Left lung (tissue), 10 donors: ENCODE data around the gene DBT. TPM values are rescaled to one million over a fixed set of nuclear protein-coding genes. Genes with fewer than 3 reads are reported as not detected.
A peak's percentile ranks its signal among the peaks of the same experiment; 100 is the strongest.

ENCODE experiments used
- ATAC-seq: fragments of 200-7000 bp; cut with Tn5 transposase; one replicate; pipeline ENCODE4 v1.9.1; 2020; ENCODE audit warnings: moderate library complexity
- DNase-seq, 4 donors: peaks; one replicate each; pipeline ENCODE4 v3.0.0-alpha.2; 2013 to 2020
- H3K27ac ChIP-seq, 2 donors: fragments of 200-600 bp; sonication (generic) in 1 of 2; one replicate each; pipeline versions ENCODE4 v1.5.0 to v1.8.0; 2020 to 2021
- H3K27me3 ChIP-seq, 2 donors: fragments of 200-600 bp; sonication (generic) in 1 of 2; one replicate each; pipeline versions ENCODE4 v1.5.0 to v1.8.0; 2020 to 2021
- H3K36me3 ChIP-seq, 2 donors: fragments of 200-600 bp; sonication (generic) in 1 of 2; one replicate each; pipeline versions ENCODE4 v1.5.0 to v1.8.0; 2020 to 2021
- H3K4me1 ChIP-seq, 2 donors: fragments of 200-600 bp; one replicate each; pipeline ENCODE4 v1.8.0; 2021
- H3K4me3 ChIP-seq, 2 donors: fragments of 200-600 bp; sonication (generic) in 1 of 2; one replicate each; pipeline versions ENCODE4 v1.5.0 to v1.8.0; 2020 to 2021; ENCODE audit warnings: mild to moderate bottlenecking in 1 of 2
- H3K9me3 ChIP-seq, 2 donors: fragments of 200-600 bp; sonication (generic) in 1 of 2; one replicate each; pipeline versions ENCODE4 v1.5.0 to v1.8.0; 2020 to 2021
- CTCF ChIP-seq, 2 donors: fragments of 200-600 bp; sonication (generic) in 1 of 2; IDR thresholded peaks; one replicate each; pipeline versions ENCODE4 v1.5.0 to v1.8.0; 2021; ENCODE audit warnings: antibody characterized with exemption in 2 of 2
- intact Hi-C, 2 donors: fragments of 100-400 bp; cut with DNase I; formaldehyde crosslinking; loops; one replicate each; pipeline versions ENCODE4 v1.11.2 to v1.14.2; 2022
- polyA plus RNA-seq, 6 donors: library from polyadenylated mRNA; unstranded; fragments of 120-200 nt; gene quantifications; one replicate each; pipeline ENCODE4 v1.2.1, GENCODE V29; 2013; ENCODE audit not compliant: insufficient read length in 6 of 6
- total RNA-seq, 2 donors: library from RNA; stranded (reverse); fragmentation: NEBNext Ultra II Directional; extraction: Animal tissue kit (Norgen Biotek cat#: 25700); gene quantifications; one replicate each; pipeline ENCODE4 v1.2.1, GENCODE V29; 2021
- donor health status: DM: no; HTN: yes; CAD: no.
- donor health status: DM: no; HTN: no; CAD: no.

Gene DBT
- total and polyA plus RNA-seq, 8 donors = 15.9 to 23.0 (median 19.8) TPM

GRCh38 chr1:100292711-100293110 is 43.1 kb upstream of the DBT start:
- Histone ChIP-seq H3K4me3 (no peak overlapping the region), H3K36me3 (peaks cover 0 to 59% of the 10 kb centered on the region in 2 donors), H3K9me3 (no peaks in the 10 kb centered on the region), H3K4me1 (no peaks in the 10 kb centered on the region), H3K27me3 (no peaks in the 10 kb centered on the region), H3K27ac (peak overlapping the region in 1 of 2 donors; percentile 34)
- ATAC-seq (no peak), DNase-seq (no peak)
- TF ChIP-seq CTCF (IDR thresholded peaks at IDR 0.05) = no peak
- intact Hi-C loops = no loop called here

DNA sequence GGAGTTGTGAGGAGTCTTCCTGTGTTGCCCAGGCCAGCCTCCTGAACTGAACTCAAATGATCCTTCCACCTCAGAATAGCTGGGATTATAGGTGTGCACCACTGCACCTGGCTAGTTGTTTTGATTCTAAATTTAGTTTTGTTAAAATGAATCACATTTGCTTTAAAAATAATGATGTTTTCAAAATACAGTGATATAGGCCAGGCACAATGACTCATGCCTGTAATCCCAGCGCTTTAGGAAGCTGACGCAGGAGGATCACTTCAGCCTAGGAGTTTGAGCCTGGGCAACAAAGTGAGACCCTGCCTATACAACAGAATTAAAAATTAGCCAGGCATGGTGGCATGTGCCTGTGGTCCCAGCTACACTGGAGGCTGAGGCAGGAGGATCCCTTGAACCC is 40.7 kb upstream of the DBT start:
- Histone ChIP-seq H3K4me3 (no peak overlapping the region), H3K27ac (no peak overlapping the region), H3K9me3 (no peaks in the 10 kb centered on the region), H3K4me1 (no peaks in the 10 kb centered on the region), H3K27me3 (no peaks in the 10 kb centered on the region), H3K36me3 (peaks cover 0 to 83% of the 10 kb centered on the region in 2 donors)
- DNase-seq (no peak), ATAC-seq (no peak)
- intact Hi-C loops = no loop called here
- no peak for TF ChIP-seq CTCF (IDR thresholded peaks at IDR 0.05)

DNA sequence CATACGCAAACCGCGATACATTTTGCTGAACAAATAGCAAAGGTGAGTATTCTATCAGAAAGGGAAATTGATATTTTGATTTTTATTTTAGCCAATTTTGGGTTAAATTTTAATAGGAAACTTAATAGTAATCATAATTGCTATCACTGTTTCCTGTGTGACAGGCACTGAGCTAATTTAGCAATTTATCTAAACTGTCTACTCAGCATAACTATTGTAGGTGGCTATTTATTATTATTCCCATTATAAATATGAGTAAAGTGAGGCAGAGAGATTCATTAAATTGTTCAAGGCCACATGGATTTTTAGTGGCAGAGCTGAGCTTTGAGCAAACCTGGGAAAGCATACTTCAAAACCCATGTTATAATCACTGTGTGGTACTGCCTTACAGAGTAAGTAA is 37.5 kb upstream of the DBT start:
- Histone ChIP-seq H3K27ac (no peak overlapping the region), H3K27me3 (no peaks in the 10 kb centered on the region), H3K9me3 (no peaks in the 10 kb centered on the region), H3K36me3 (peaks cover 3 to 98% of the 10 kb centered on the region in 2 donors), H3K4me3 (no peak overlapping the region), H3K4me1 (no peaks in the 10 kb centered on the region)
- DNase-seq (no peak), ATAC-seq (no peak)
- no peak for TF ChIP-seq CTCF (IDR thresholded peaks at IDR 0.05)
- intact Hi-C loops = no loop called here

DNA sequence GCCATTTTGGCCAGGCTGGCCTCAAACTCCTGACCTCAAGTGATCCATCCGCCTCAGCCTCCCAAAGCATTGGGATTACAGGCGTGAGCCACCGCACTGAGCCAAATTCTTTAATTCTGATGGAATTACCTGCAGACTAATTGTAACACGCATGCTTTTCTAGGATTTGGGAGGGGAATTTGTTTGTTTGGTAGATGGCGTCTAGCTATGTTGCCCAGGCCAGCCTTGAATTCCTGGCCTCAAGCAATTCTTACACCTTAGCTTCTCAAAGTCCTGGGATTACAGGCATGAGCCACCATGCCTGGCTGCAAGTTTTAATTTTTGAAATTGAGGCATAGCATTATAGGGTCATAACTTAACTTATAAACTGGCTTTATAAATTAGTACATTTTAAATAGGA is 35.0 kb upstream of the DBT start:
- TF ChIP-seq CTCF (IDR thresholded peaks at IDR 0.05) = no peak
- Histone ChIP-seq H3K27me3 (no peaks in the 10 kb centered on the region), H3K4me3 (no peak overlapping the region), H3K36me3 (peaks cover 3 to 98% of the 10 kb centered on the region in 2 donors), H3K9me3 (no peaks in the 10 kb centered on the region), H3K27ac (no peak overlapping the region), H3K4me1 (no peaks in the 10 kb centered on the region)
- ATAC-seq (no peak), DNase-seq (no peak)
- intact Hi-C loops = no loop called here

GRCh38 chr1:100279954-100280682 is 30.5 kb upstream of the DBT start:
- no peak for TF ChIP-seq CTCF (IDR thresholded peaks at IDR 0.05)
- Histone ChIP-seq H3K9me3 (no peaks in the 10 kb centered on the region), H3K36me3 (peaks cover 3 to 100% of the 10 kb centered on the region in 2 donors), H3K4me1 (no peaks in the 10 kb centered on the region), H3K27ac (no peak overlapping the region), H3K27me3 (no peaks in the 10 kb centered on the region), H3K4me3 (no peak overlapping the region)
- DNase-seq (no peak), ATAC-seq (no peak)
- intact Hi-C loops = no loop called here
